Large intestine (tissue), 3 donors: ENCODE data around the gene IL13RA2. TPM values are rescaled to one million over a fixed set of nuclear protein-coding genes. Genes with fewer than 3 reads are reported as not detected.

ENCODE experiments used
- DNase-seq, 2 donors: peaks; one replicate each; pipeline versions ENCODE4 v3.0.0 to v3.0.0-alpha.2; 2013
- H3K27ac ChIP-seq: one replicate; pipeline ENCODE4 v1.5.1; 2013; ENCODE audit warnings: low read length
- H3K27me3 ChIP-seq: 2 replicates; pipeline ENCODE4 v1.6.1; 2013; ENCODE audit warnings: low read length; ENCODE audit not compliant: control insufficient read depth, insufficient read depth
- H3K36me3 ChIP-seq: 2 replicates; pipeline ENCODE4 v1.6.1; 2013; ENCODE audit warnings: low read length; ENCODE audit not compliant: control insufficient read depth, insufficient read depth
- H3K4me1 ChIP-seq: one replicate; pipeline ENCODE4 v1.6.1; 2013; ENCODE audit warnings: low read length; ENCODE audit not compliant: control insufficient read depth, insufficient read depth
- H3K4me3 ChIP-seq: one replicate; pipeline ENCODE4 v1.5.1; 2013; ENCODE audit warnings: low read length
- H3K9me3 ChIP-seq: one replicate; pipeline ENCODE4 v1.6.1; 2013; ENCODE audit warnings: mild to moderate bottlenecking, low read depth, low read length, moderate library complexity; ENCODE audit not compliant: control insufficient read depth
- WGBS: methylation state at CpG from one replicate; pipeline ENCODE4 v1.1.5; 2013; ENCODE audit warnings: low lambda C conversion rate; ENCODE audit not compliant: insufficient coverage; 5-methylcytosine and 5-hydroxymethylcytosine counted together
- polyA plus RNA-seq: library from polyadenylated mRNA; unstranded; fragments of 120-200 nt; gene quantifications from one replicate; pipeline ENCODE4 v1.2.1, GENCODE V29; 2013

IL13RA2 gene
- polyA plus RNA-seq, 1 donor: 0.27 TPM

DNA sequence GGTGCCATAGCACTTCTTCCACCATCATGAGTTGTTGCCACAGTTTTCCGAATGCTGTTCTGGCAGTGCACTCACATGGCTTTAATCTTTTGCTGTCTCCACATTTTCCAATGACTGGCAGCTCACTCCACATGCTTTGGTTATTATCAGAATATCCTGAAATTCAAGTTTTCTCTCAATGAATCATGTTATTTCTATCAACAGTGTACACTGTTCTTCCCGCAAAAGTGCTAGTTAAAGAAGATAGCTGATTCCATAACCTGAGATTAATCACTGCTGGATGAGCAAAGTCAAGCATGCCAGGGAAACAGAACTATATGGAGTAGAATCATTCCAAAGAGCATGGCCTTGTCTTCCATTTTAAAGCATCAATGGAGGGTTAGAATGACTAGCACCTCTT is 14.6 kb upstream of the IL13RA2 start:
- no CpG with 5 or more reads among the region's 2 CpGs for WGBS
- no peak overlapping the region for H3K27ac ChIP-seq
- H3K36me3 ChIP-seq: no peaks in the 10 kb centered on the region
- no peaks in the 10 kb centered on the region for H3K27me3 ChIP-seq
- DNase-seq: no peak
- no peaks in the 10 kb centered on the region for H3K9me3 ChIP-seq
- H3K4me1 ChIP-seq: peaks cover 7% of the 10 kb centered on the region
- H3K4me3 ChIP-seq: no peak overlapping the region

- no CpG with 5 or more reads among the region's 2 CpGs for WGBS
- DNase-seq: peak; percentile 74 to 77
- H3K36me3 ChIP-seq: no peaks in the 10 kb centered on the region
- H3K4me3 ChIP-seq: no peak overlapping the region
- H3K27me3 ChIP-seq: no peaks in the 10 kb centered on the region
- H3K27ac ChIP-seq: peak overlapping the region; percentile 66
- H3K9me3 ChIP-seq: no peaks in the 10 kb centered on the region
- H3K4me1 ChIP-seq: peaks cover 7% of the 10 kb centered on the region
These were observed 13.2 kb upstream of the IL13RA2 start for GRCh38 chrX:115030625-115031024.

- Histone ChIP-seq H3K4me3 (no peak overlapping the region), H3K27me3 (no peaks in the 10 kb centered on the region), H3K9me3 (no peaks in the 10 kb centered on the region), H3K36me3 (no peaks in the 10 kb centered on the region), H3K27ac (peak overlapping the region; percentile 66), H3K4me1 (peaks cover 7% of the 10 kb centered on the region)
- no peak for DNase-seq
- 40% methylated on average over 1 of the region's 5 CpGs for WGBS
These were observed 12.6 kb upstream of the IL13RA2 start for GRCh38 chrX:115029869-115030570.

DNA sequence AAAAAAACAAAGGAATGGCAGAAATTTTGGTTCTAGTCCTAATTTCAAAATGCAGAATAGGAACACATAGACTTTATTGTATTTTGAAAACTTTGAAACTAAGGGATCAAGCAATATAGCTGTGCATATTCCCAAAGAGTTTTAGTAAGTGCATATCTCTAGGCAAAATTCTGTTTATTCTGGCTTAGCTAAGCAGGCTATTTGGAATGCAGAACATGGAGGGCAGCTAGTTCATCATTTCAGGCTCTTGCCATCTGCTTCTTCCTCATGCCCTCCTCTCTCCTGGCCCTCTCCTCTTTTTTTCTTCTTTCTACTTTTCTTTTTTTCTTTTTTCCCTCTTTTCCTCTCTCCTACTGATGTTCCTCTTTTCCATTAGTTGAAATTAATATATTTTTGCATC is 12.0 kb upstream of the IL13RA2 start:
- no peaks in the 10 kb centered on the region for H3K27me3 ChIP-seq
- H3K36me3 ChIP-seq: no peaks in the 10 kb centered on the region
- H3K9me3 ChIP-seq: no peaks in the 10 kb centered on the region
- DNase-seq: no peak
- H3K27ac ChIP-seq: no peak overlapping the region
- no peak overlapping the region for H3K4me3 ChIP-seq
- H3K4me1 ChIP-seq: peaks cover 7% of the 10 kb centered on the region

- no peak for DNase-seq
- H3K36me3 ChIP-seq: no peaks in the 10 kb centered on the region
- no peaks in the 10 kb centered on the region for H3K4me1 ChIP-seq
- H3K27me3 ChIP-seq: no peaks in the 10 kb centered on the region
- WGBS: no CpG with 5 or more reads among the region's 3 CpGs
- H3K9me3 ChIP-seq: no peaks in the 10 kb centered on the region
- no peak overlapping the region for H3K27ac ChIP-seq
- H3K4me3 ChIP-seq: no peak overlapping the region
These were observed 6.4 kb upstream of the IL13RA2 start for GRCh38 chrX:115023811-115024210.

GRCh38 chrX:115023139-115023538 is 5.7 kb upstream of the IL13RA2 start:
- no peak overlapping the region for H3K4me3 ChIP-seq
- no peaks in the 10 kb centered on the region for H3K4me1 ChIP-seq
- H3K27ac ChIP-seq: peak overlapping the region; percentile 23
- no peaks in the 10 kb centered on the region for H3K9me3 ChIP-seq
- no CpG with 5 or more reads among the region's 2 CpGs for WGBS
- no peaks in the 10 kb centered on the region for H3K36me3 ChIP-seq
- DNase-seq: peak; percentile 31 to 43
- H3K27me3 ChIP-seq: no peaks in the 10 kb centered on the region

- no peak overlapping the region for H3K4me3 ChIP-seq
- no peaks in the 10 kb centered on the region for H3K36me3 ChIP-seq
- no peak for DNase-seq
- no peak overlapping the region for H3K27ac ChIP-seq
- H3K4me1 ChIP-seq: no peaks in the 10 kb centered on the region
- WGBS: no CpG with 5 or more reads among the region's 5 CpGs
- H3K9me3 ChIP-seq: no peaks in the 10 kb centered on the region
- H3K27me3 ChIP-seq: no peaks in the 10 kb centered on the region
These were observed 3.7 kb upstream of the IL13RA2 start for GRCh38 chrX:115021121-115021520.

DNA sequence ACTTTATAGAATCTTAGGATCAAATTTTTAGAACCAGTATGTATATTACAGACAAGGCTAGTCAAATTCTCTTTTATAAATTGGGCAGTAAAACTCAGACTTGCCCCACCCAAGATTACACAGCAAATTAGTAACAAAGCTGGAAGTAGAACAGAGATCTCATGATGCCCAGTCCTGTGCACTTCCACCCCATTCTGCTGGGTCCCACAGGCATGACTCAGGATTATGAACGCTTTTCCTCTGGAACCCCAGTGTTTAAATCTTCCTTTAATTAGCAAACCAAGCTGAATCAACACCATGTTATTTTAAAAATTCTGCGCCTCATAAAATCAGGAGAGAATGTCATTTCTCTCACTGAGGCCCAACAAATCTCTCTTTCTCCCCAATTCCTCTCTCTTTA is 1.5 kb upstream of the IL13RA2 start:
- Histone ChIP-seq H3K27ac (no peak overlapping the region), H3K36me3 (no peaks in the 10 kb centered on the region)

DNA sequence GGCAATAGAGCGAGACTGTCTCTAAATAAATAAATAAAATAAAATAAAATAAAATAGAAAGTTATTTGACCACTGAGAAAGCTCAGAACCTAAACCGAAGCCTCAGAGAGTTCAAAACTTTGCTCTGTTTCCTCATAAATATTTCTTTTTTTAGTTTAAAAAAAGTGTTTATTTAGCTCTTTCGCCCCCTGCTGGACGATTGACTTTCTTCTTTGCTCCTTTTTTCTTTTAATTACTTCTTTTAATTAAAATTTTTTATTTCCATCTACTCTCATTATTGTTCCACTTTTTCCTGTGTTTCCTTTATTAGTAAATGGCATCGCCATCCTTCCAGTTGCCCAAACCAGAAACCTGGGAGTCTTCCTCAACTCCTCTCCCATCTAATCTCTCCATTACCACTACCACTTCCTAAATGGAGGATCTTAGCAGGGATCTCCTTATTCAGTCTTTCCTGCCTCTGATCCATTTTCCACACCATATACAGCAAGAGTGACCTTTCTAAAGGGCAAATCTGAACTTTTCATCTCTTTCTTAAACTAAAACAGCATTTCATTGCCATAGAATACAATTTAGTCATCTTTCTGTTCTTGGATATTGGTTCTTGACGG is 728 bp upstream of the IL13RA2 start:
- no peaks in the 10 kb centered on the region for H3K36me3 ChIP-seq
- no peak for DNase-seq
- H3K27me3 ChIP-seq: no peaks in the 10 kb centered on the region
- no peak overlapping the region for H3K27ac ChIP-seq
- no peak overlapping the region for H3K4me3 ChIP-seq
- H3K9me3 ChIP-seq: no peaks in the 10 kb centered on the region
- H3K4me1 ChIP-seq: no peaks in the 10 kb centered on the region
- 43% methylated on average over 4 of the region's 6 CpGs for WGBS

More for the DNA sequence above, 1.5 kb upstream of the IL13RA2 start:
- WGBS: no CpG with 5 or more reads among the region's 2 CpGs
- no peak for DNase-seq
- H3K4me3 ChIP-seq: no peak overlapping the region
- H3K27me3 ChIP-seq: no peaks in the 10 kb centered on the region
- no peaks in the 10 kb centered on the region for H3K9me3 ChIP-seq
- no peaks in the 10 kb centered on the region for H3K4me1 ChIP-seq

- Histone ChIP-seq H3K4me1 (no peaks in the 10 kb centered on the region), H3K27me3 (no peaks in the 10 kb centered on the region), H3K4me3 (no peak overlapping the region), H3K9me3 (no peaks in the 10 kb centered on the region), H3K36me3 (no peaks in the 10 kb centered on the region), H3K27ac (no peak overlapping the region)
- WGBS: no CpG with 5 or more reads among the region's 3 CpGs
- DNase-seq: no peak
These were observed 3.7 kb downstream of the IL13RA2 start for GRCh38 chrX:115013705-115014104.

DNA sequence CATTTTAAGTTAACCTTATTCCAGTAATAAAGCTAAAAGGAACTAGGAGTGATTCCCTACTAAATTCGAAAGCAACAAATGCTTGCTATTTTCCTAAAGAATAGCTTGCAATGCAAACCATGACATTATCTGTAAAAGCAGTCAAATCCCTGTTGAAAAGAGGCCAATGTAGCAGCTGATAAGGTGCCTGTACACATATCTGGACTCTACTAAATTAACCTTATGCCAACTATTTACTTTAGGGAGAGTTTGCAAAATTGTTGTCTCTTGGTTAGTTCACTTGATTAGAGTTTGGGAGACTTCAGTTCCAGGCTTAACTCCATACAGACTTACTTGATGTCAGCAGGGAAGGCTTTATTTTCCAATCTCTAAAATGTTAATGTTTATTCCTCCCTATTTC is 6.0 kb downstream of the IL13RA2 start:
- Histone ChIP-seq H3K27me3 (no peaks in the 10 kb centered on the region), H3K4me3 (no peak overlapping the region), H3K36me3 (no peaks in the 10 kb centered on the region), H3K9me3 (no peaks in the 10 kb centered on the region), H3K27ac (no peak overlapping the region), H3K4me1 (no peaks in the 10 kb centered on the region)
- DNase-seq: no peak
- no CpG with 5 or more reads among the region's 1 CpG for WGBS
